ENCODE measurements around the gene MTOR.
A peak's percentile ranks its signal among the peaks of the same experiment; 100 is the strongest.

The MTOR gene

GRCh38 chr1:11142618-11143391 is 119.5 kb downstream of the MTOR start:
- H3K4me3 ChIP-seq (replicated peaks; ENCODE audit: low read depth, low read length) = no peak overlapping the region
- DNase-seq (ENCODE audit: low read depth) = no peak
- TF ChIP-seq CTCF (IDR thresholded peaks at IDR 0.05; ENCODE audit: low read length, missing control alignments) = no peak

DNA sequence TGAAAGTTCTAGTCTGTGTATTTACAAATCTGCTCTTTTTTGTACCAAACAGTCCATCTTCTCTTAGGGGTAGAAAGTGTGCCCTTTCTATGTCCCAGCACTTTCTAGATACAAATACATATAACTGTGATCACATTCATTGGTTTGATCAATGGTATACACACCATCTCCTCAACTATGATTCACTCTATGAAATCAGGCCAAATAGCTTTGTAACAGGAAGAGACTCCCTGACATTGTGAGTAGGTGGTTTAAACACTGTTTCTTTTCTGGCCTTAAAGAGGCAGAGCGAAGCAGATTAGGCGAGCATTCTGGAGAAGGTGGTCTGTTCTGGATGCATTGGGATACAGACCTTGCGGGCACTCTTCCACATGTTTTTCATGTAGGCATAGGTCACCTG is 123.4 kb downstream of the MTOR start:
- TF ChIP-seq CTCF (IDR thresholded peaks at IDR 0.05; ENCODE audit: low read length, missing control alignments) = no peak
- H3K4me3 ChIP-seq (replicated peaks; ENCODE audit: low read depth, low read length) = no peak overlapping the region
- peak; percentile 52 for DNase-seq (ENCODE audit: low read depth)

GRCh38 chr1:11138029-11138428 is 124.3 kb downstream of the MTOR start:
- H3K4me3 ChIP-seq (replicated peaks; ENCODE audit: low read depth, low read length) = no peak overlapping the region
- TF ChIP-seq CTCF (IDR thresholded peaks at IDR 0.05; ENCODE audit: low read length, missing control alignments) = no peak
- no peak for DNase-seq (ENCODE audit: low read depth)

- no peak for DNase-seq (ENCODE audit: low read depth)
- no peak overlapping the region for H3K4me3 ChIP-seq (replicated peaks; ENCODE audit: low read depth, low read length)
- TF ChIP-seq CTCF (IDR thresholded peaks at IDR 0.05; ENCODE audit: low read length, missing control alignments) = no peak
Observed at GRCh38 chr1:11134898-11135266, 127.5 kb downstream of the MTOR start.

DNA sequence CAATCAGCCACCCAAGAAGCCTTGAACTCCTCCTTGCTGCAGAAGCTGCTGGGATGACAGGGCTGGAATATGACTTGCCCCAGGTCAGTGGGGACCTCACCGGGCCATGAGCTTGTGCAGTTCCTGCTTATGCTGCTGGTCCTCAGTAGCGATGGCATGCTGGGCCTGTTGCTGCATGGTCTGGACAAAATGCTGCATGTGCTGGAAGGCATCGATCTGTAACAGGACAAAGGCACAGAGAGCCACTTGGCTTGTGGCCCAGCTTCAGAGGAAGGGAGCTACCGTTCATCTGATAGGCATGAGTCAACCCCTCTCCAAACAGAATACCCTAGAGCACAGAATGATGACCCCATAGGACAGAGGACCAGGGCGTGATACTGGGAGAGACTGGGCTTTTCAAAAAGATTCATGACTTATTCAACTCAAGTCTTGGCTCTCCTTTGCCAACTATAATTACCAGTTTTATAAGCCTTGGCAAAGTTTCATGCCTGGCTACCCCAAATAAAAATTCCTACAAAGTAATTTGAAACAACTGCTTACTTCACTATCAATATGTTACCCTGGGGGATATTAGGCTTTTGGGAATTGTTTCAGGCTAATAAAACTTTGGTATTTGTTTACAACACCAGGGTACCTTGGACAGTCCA is 128.0 kb downstream of the MTOR start:
- H3K4me3 ChIP-seq (replicated peaks; ENCODE audit: low read depth, low read length) = no peak overlapping the region
- DNase-seq (ENCODE audit: low read depth) = peak; percentile 26
- TF ChIP-seq CTCF (IDR thresholded peaks at IDR 0.05; ENCODE audit: low read length, missing control alignments) = no peak

DNA sequence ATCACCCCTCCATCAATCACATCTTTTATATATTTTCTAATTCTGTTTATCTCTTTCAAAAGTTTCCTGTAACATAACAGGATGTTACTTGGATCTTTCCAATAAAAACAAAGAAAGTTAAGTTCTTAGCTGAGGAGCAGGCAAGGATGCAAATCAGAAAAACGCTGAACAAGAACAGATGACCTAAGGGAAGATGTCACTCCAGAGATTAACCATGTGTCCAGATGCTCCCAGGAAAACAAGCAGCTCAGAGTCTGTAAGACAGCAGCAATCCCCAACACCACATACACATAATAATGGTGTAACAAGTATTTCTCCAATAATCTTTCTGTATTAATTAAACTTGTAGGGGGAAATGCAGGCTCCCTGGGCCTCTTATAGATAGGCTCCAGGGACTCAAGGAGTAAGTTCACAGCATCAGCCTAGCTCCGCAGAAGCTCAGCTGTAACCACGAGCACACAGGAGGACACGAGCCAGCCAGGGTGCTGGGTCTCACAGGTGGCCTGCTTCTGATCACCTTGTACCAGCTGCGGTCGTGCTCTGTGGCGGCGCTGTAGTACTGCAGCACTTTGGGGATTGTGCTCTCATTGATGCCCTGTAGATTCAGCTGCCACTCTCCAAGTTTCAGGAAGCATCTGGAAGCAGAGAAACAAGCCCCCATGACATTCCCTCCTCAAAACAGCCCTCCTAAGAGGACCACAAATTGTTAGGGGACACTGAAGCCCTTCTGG is 129.6 kb downstream of the MTOR start:
- DNase-seq (ENCODE audit: low read depth) = no peak
- H3K4me3 ChIP-seq (replicated peaks; ENCODE audit: low read depth, low read length) = no peak overlapping the region
- TF ChIP-seq CTCF (IDR thresholded peaks at IDR 0.05; ENCODE audit: low read length, missing control alignments) = no peak
